ENCODE results near the gene TMEM185A. TPM values are rescaled to one million over a fixed set of nuclear protein-coding genes. Genes with fewer than 3 reads are reported as not detected.
"Not testable (repeated sequence)": the region's sequence is repeated elsewhere in the genome, so short reads cannot be mapped to it uniquely, and the experiment has no call there.

Gene TMEM185A
- total RNA-seq, 1 donor from 2014 or later, result 32.5 TPM

DNA sequence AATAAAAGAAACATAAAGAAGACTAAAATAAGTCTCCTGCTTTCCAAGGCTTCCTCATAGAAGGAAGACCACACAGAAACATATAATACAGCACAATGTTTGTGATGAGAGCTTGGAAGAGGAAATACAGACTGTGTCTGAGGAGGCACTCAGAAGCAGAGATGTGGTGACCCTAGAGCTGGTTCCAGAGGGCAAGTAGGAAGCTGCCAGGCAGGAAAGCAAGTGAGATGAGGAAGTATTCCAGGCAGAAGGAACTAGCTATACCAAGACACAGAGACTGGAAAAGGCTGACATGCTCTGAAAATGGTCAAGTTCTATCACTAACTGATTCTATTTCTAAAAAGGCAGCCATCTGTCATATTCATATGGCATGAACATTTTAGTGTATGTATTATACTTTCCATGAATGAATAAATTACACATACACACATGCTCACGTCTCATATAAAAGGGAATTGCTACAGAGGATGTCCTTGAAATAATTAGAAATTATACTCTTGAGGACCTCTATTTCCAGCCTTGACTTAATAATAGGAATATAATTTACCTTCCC is 19.9 kb downstream of the TMEM185A start:
- peaks cover 1% of the 10 kb centered on the region for H3K4me1 Mint-ChIP-seq (ENCODE audit: low read depth, unreplicated experiment)
- no peaks in the 10 kb centered on the region for H3K9me3 Mint-ChIP-seq (ENCODE audit: unreplicated experiment)
- Histone ChIP-seq H3K27ac (ENCODE audit: low read depth, low read length) (no peak overlapping the region), H3K79me2 (ENCODE audit: insufficient read depth, low read length) (peaks cover 30% of the 10 kb centered on the region), H3K27me3 (ENCODE audit: insufficient read depth, low read length) (no peaks in the 10 kb centered on the region), H4K20me1 (ENCODE audit: insufficient read depth, low read length) (peaks cover 17% of the 10 kb centered on the region), H2AFZ (ENCODE audit: low read depth, low read length) (no peak overlapping the region), H3K36me3 (ENCODE audit: insufficient read depth, low read length) (no peaks in the 10 kb centered on the region), H3K4me3 (ENCODE audit: insufficient read depth, low read depth, low read length) (no peak overlapping the region), H3K4me2 (ENCODE audit: low read length) (no peak overlapping the region), H3K9me3 (ENCODE audit: insufficient read depth, low read depth, low read length) (no peaks in the 10 kb centered on the region), H3K4me1 (ENCODE audit: insufficient read depth, low read length) (no peaks in the 10 kb centered on the region), H3K9ac (ENCODE audit: low read length) (no peak overlapping the region)
- peaks cover 1% of the 10 kb centered on the region for H3K36me3 Mint-ChIP-seq (ENCODE audit: low read depth, unreplicated experiment)
- H3K27me3 Mint-ChIP-seq (ENCODE audit: low read depth, unreplicated experiment), result no peaks in the 10 kb centered on the region
- DNase-seq (ENCODE audit: low read depth) (no peak), FAIRE-seq (peak; percentile 85)
- TF ChIP-seq, protein P1, sequence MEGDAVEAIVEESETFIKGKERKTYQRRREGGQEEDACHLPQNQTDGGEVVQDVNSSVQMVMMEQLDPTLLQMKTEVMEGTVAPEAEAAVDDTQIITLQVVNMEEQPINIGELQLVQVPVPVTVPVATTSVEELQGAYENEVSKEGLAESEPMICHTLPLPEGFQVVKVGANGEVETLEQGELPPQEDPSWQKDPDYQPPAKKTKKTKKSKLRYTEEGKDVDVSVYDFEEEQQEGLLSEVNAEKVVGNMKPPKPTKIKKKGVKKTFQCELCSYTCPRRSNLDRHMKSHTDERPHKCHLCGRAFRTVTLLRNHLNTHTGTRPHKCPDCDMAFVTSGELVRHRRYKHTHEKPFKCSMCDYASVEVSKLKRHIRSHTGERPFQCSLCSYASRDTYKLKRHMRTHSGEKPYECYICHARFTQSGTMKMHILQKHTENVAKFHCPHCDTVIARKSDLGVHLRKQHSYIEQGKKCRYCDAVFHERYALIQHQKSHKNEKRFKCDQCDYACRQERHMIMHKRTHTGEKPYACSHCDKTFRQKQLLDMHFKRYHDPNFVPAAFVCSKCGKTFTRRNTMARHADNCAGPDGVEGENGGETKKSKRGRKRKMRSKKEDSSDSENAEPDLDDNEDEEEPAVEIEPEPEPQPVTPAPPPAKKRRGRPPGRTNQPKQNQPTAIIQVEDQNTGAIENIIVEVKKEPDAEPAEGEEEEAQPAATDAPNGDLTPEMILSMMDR (IDR thresholded peaks at IDR 0.05; ENCODE audit: insufficient read depth, low read depth, low read length), result no peak
- TF ChIP-seq EZH2 (IDR thresholded peaks at IDR 0.05; ENCODE audit: insufficient read depth, low read length), result no peak
- no peak overlapping the region for H3K4me3 Mint-ChIP-seq (ENCODE audit: unreplicated experiment)
- H3K27ac Mint-ChIP-seq (ENCODE audit: unreplicated experiment), result no peak overlapping the region

DNA sequence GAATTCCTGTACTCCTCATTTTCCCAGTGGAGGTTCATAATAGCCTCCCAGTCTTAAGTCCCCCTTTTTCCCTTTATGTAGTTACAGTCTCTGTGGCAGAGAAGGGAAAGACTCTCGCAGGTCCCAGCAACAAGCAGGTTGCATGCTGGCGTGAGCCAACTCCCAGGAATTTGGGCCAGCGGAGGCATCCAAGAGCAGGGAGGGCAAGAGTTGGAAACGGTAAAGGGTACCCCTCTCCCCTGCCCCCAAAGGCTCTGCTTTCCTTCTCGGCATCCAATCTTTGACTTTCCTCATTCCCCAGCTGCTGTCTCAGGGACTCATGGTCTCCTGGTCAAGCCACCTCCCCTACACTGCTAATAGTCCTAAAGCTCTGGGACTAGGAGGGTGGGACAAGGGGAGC is 21.1 kb downstream of the TMEM185A start:
- no peak overlapping the region for H3K9ac ChIP-seq (ENCODE audit: low read length)
- no peak overlapping the region for H3K27ac ChIP-seq (ENCODE audit: low read depth, low read length)
- peaks cover 24% of the 10 kb centered on the region for H3K79me2 ChIP-seq (ENCODE audit: insufficient read depth, low read length)
- no peak overlapping the region for H3K4me3 ChIP-seq (ENCODE audit: insufficient read depth, low read depth, low read length)
- no peaks in the 10 kb centered on the region for H3K9me3 ChIP-seq (ENCODE audit: insufficient read depth, low read depth, low read length)
- H3K4me2 ChIP-seq (ENCODE audit: low read length), result no peak overlapping the region
- TF ChIP-seq, protein P1 (IDR thresholded peaks at IDR 0.05; ENCODE audit: insufficient read depth, low read depth, low read length), result no peak
- no peak for TF ChIP-seq EZH2 (IDR thresholded peaks at IDR 0.05; ENCODE audit: insufficient read depth, low read length)
- Mint-ChIP-seq H3K27ac (ENCODE audit: unreplicated experiment) (no peak overlapping the region), H3K36me3 (ENCODE audit: low read depth, unreplicated experiment) (peaks cover 1% of the 10 kb centered on the region), H3K27me3 (ENCODE audit: low read depth, unreplicated experiment) (no peaks in the 10 kb centered on the region), H3K9me3 (ENCODE audit: unreplicated experiment) (no peaks in the 10 kb centered on the region), H3K4me1 (ENCODE audit: low read depth, unreplicated experiment) (peaks cover 12% of the 10 kb centered on the region), H3K4me3 (ENCODE audit: unreplicated experiment) (no peak overlapping the region)
- H2AFZ ChIP-seq (ENCODE audit: low read depth, low read length), result no peak overlapping the region
- no peak for FAIRE-seq
- no peak for DNase-seq (ENCODE audit: low read depth)
- no peaks in the 10 kb centered on the region for H3K36me3 ChIP-seq (ENCODE audit: insufficient read depth, low read length)
- peaks cover 14% of the 10 kb centered on the region for H4K20me1 ChIP-seq (ENCODE audit: insufficient read depth, low read length)
- no peaks in the 10 kb centered on the region for H3K27me3 ChIP-seq (ENCODE audit: insufficient read depth, low read length)
- peaks cover 6% of the 10 kb centered on the region for H3K4me1 ChIP-seq (ENCODE audit: insufficient read depth, low read length)

DNA sequence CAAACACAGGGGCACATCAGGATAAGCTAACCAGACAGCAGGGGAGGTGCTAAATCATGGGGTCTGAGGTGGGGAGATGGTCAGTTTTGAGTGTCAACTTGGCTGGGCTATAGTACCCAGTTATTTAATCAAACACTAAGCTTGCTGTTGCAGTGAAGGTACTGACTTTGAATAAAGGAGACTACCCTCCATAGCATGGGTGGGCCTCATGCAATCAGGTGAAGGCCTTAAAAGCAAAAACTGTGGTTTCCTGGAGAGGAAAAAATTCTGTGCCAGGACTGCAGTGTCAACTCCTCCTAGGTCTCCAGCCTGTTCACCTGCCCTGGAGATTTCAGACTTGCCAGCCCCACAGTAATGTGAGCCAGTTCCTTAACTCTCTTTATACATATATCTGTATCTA is 23.9 kb downstream of the TMEM185A start:
- peaks cover 7% of the 10 kb centered on the region for H3K79me2 ChIP-seq (ENCODE audit: insufficient read depth, low read length)
- Mint-ChIP-seq H3K27me3 (ENCODE audit: low read depth, unreplicated experiment) (no peaks in the 10 kb centered on the region), H3K4me1 (ENCODE audit: low read depth, unreplicated experiment) (peaks cover 13% of the 10 kb centered on the region), H3K27ac (ENCODE audit: unreplicated experiment) (no peak overlapping the region), H3K36me3 (ENCODE audit: low read depth, unreplicated experiment) (peaks cover 1% of the 10 kb centered on the region), H3K4me3 (ENCODE audit: unreplicated experiment) (no peak overlapping the region), H3K9me3 (ENCODE audit: unreplicated experiment) (no peaks in the 10 kb centered on the region)
- FAIRE-seq, result no peak
- no peaks in the 10 kb centered on the region for H3K9me3 ChIP-seq (ENCODE audit: insufficient read depth, low read depth, low read length)
- no peak overlapping the region for H3K27ac ChIP-seq (ENCODE audit: low read depth, low read length)
- no peak for DNase-seq (ENCODE audit: low read depth)
- H2AFZ ChIP-seq (ENCODE audit: low read depth, low read length), result no peak overlapping the region
- peaks cover 9% of the 10 kb centered on the region for H4K20me1 ChIP-seq (ENCODE audit: insufficient read depth, low read length)
- H3K4me3 ChIP-seq (ENCODE audit: insufficient read depth, low read depth, low read length), result no peak overlapping the region
- H3K27me3 ChIP-seq (ENCODE audit: insufficient read depth, low read length), result no peaks in the 10 kb centered on the region
- H3K36me3 ChIP-seq (ENCODE audit: insufficient read depth, low read length), result peaks cover 2% of the 10 kb centered on the region
- H3K4me2 ChIP-seq (ENCODE audit: low read length), result no peak overlapping the region
- no peak overlapping the region for H3K9ac ChIP-seq (ENCODE audit: low read length)
- H3K4me1 ChIP-seq (ENCODE audit: insufficient read depth, low read length), result peaks cover 6% of the 10 kb centered on the region
- TF ChIP-seq EZH2 (IDR thresholded peaks at IDR 0.05; ENCODE audit: insufficient read depth, low read length), result no peak
- TF ChIP-seq, protein P1 (IDR thresholded peaks at IDR 0.05; ENCODE audit: insufficient read depth, low read depth, low read length), result no peak

DNA sequence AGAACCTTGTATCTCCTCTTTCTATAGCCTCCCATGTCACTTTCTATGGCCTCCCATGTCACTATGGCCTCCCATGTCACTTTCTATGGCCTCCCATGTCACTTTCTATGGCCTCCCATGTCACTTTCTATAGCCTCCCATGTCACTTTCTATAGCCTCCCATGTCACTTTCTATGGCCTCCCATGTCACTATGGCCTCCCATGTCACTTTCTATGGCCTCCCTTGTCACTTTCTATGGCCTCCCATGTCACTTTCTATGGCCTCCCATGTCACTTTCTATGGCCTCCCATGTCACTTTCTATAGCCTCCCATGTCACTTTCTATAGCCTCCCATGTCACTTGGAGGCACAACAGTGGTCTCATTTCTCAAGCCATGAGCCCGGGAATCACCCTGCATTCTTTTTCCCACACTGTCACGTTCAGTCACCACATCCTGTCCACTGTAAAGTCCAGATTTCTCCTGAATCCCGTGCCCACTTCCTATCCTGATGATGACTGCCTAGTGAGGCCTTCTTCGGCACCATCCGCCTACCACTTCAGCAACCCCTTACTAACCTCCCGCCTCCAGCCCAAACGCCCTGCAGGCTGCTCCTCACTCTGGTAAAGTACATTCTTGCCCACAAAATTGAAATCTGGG is 26.2 kb downstream of the TMEM185A start:
- not testable (repeated sequence) for H3K36me3 ChIP-seq (ENCODE audit: insufficient read depth, low read length); H3K27me3 ChIP-seq (ENCODE audit: insufficient read depth, low read length); H3K4me3 Mint-ChIP-seq (ENCODE audit: unreplicated experiment); H3K9me3 Mint-ChIP-seq (ENCODE audit: unreplicated experiment); H4K20me1 ChIP-seq (ENCODE audit: insufficient read depth, low read length); H3K79me2 ChIP-seq (ENCODE audit: insufficient read depth, low read length); H3K36me3 Mint-ChIP-seq (ENCODE audit: low read depth, unreplicated experiment); H2AFZ ChIP-seq (ENCODE audit: low read depth, low read length); H3K27ac ChIP-seq (ENCODE audit: low read depth, low read length); H3K9ac ChIP-seq (ENCODE audit: low read length); H3K9me3 ChIP-seq (ENCODE audit: insufficient read depth, low read depth, low read length); H3K4me1 ChIP-seq (ENCODE audit: insufficient read depth, low read length); H3K27me3 Mint-ChIP-seq (ENCODE audit: low read depth, unreplicated experiment); H3K4me2 ChIP-seq (ENCODE audit: low read length); H3K4me3 ChIP-seq (ENCODE audit: insufficient read depth, low read depth, low read length); FAIRE-seq
- peak; percentile 14 for DNase-seq (ENCODE audit: low read depth)
- peaks cover 13% of the 10 kb centered on the region for H3K4me1 Mint-ChIP-seq (ENCODE audit: low read depth, unreplicated experiment)
- H3K27ac Mint-ChIP-seq (ENCODE audit: unreplicated experiment), result peak overlapping the region; percentile 75
